ENCODE measurements around the gene CCL20. TPM values are rescaled to one million over a fixed set of nuclear protein-coding genes. Genes with fewer than 3 reads are reported as not detected.

CCL20 gene
- total and polyA plus RNA-seq, 2 of the 8 experiments (the other 6 are each of a cell fraction or from before 2014, with no cell fraction given): not detected

DNA sequence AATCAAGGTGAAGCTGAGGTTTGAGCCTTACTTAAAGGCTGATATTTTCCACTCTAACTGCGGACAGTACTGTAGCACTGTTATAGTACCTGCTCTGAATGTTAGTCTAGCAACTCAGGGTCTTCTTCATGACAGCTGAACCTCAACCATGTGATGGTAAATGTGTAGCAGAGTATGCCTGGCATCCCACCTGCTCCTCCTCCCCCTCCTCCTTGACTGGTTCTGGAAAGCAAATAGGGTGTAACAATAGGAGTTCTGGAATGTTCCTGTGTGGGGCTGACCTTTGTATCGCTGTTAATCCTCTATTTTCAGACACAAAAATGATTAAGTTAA is 447 bp upstream of the CCL20 start (continued):
- TF ChIP-seq CHD7 (IDR thresholded peaks at IDR 0.05; ENCODE audit: insufficient replicate concordance, low read length) (no peak), RFX5 (IDR thresholded peaks at IDR 0.05; ENCODE audit: borderline replicate concordance, low read depth, low read length) (no peak), SIRT6 (IDR thresholded peaks at IDR 0.05; ENCODE audit: low read length) (no peak), CHD1 (IDR thresholded peaks at IDR 0.05; ENCODE audit: low read depth, low read length) (no peak), POLR2AphosphoS5 (IDR thresholded peaks at IDR 0.05; ENCODE audit: low read depth, low read length) (no peak), EGR1 (IDR thresholded peaks at IDR 0.05; ENCODE audit: borderline replicate concordance, low read depth, low read length) (no peak), BACH1 (IDR thresholded peaks at IDR 0.05; ENCODE audit: low read length) (no peak), MAFK (IDR thresholded peaks at IDR 0.05; ENCODE audit: low read depth, low read length) (no peak), RBBP5 (IDR thresholded peaks at IDR 0.05; ENCODE audit: borderline replicate concordance, low read depth, low read length) (no peak), FOSL1 (IDR thresholded peaks at IDR 0.05; ENCODE audit: insufficient read depth, low read depth, low read length) (no peak), KDM5A (IDR thresholded peaks at IDR 0.05; ENCODE audit: low read length) (no peak), USF2 (IDR thresholded peaks at IDR 0.05; ENCODE audit: low read length) (no peak), SP2 (IDR thresholded peaks at IDR 0.05; ENCODE audit: low read length) (no peak)

Measured in H1 (cell line).